GM21528 (cell line): ENCODE data around the gene NOS2.
"Not testable (repeated sequence)": the region's sequence is repeated elsewhere in the genome, so short reads cannot be mapped to it uniquely, and the experiment has no call there.

ENCODE experiments used
- ATAC-seq: cut with Tn5 transposase; IDR thresholded peaks from one replicate; pipeline ENCODE4 v1.9.1; 2021; ENCODE audit warnings: mild to moderate bottlenecking, moderate library complexity; ENCODE audit not compliant: unreplicated experiment, low FRiP score

NOS2 gene

DNA sequence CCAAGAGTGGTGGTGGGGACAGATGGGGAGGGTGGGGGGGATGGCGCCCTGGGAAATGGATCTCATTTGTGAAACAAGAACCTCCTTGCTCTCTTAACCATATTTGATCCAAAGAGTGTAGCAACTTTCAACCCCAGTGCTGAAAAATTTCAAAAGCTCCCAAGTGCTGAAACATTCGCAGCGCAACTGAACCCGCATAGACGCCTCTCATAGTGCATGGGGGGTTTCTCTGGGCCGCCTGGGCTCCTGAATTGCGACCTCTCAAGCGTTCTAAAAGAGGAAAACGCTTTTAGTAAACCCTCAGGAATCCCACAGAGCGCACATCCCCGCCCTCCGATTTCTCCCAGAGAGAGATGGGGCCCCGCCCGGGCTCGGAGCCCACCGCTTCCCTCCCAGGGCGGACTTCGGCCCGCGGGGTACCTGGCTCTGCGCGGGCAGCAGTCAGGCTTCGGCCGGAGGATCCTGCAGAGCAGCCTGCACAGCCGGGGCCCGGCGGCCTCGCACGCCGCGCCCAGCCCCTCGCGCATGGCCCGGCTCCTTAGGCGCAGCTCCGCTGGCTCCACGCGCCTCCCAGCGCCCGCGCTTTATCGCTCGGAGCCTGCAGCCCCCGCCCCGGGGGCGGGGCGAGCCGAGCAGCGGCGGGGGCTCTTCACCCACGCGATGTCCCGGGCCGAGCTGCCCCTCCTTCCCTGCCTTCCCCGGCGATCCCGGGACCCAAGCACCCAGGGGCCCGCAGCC is 7.0 kb downstream of the NOS2 start:
- no peak for ATAC-seq

DNA sequence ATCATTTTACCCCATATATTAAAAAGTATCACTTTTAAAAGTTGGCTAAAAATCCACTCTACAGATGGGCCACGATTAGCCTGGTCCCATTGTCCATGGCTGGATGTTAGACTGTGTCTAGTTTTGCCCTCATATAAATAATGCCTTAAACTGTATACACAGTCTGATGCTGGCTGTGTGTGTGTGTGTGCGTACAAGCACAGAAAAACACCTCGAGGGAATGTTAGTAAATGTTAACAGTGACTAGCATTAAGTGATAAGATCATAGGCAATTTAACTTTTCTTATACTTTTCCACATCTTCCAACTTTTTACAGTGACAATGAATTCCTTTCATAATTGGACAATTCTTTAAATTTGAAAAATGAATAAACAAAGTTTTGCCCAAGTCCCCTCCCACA is 8.2 kb downstream of the NOS2 start:
- ATAC-seq, result no peak

DNA sequence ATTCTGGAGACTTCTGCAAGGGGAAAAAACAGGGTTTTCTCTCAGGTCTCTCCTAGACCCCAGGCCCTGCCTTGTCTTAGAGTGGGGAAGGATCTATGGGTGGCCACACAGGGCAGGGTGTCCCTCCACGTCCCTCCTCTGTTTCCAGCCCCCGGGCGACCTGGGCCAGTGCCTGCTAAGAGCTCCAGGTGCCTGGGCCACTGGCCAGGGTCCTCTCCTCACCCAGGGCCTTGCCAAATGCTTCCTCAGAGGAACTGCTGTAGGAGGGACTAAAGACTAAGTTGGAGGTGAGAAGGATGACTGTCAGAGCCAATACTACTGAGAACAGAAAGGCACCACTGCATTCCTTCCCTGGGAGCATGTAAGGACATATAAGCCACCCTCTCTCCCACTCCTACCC is 11.4 kb downstream of the NOS2 start:
- no peak for ATAC-seq

DNA sequence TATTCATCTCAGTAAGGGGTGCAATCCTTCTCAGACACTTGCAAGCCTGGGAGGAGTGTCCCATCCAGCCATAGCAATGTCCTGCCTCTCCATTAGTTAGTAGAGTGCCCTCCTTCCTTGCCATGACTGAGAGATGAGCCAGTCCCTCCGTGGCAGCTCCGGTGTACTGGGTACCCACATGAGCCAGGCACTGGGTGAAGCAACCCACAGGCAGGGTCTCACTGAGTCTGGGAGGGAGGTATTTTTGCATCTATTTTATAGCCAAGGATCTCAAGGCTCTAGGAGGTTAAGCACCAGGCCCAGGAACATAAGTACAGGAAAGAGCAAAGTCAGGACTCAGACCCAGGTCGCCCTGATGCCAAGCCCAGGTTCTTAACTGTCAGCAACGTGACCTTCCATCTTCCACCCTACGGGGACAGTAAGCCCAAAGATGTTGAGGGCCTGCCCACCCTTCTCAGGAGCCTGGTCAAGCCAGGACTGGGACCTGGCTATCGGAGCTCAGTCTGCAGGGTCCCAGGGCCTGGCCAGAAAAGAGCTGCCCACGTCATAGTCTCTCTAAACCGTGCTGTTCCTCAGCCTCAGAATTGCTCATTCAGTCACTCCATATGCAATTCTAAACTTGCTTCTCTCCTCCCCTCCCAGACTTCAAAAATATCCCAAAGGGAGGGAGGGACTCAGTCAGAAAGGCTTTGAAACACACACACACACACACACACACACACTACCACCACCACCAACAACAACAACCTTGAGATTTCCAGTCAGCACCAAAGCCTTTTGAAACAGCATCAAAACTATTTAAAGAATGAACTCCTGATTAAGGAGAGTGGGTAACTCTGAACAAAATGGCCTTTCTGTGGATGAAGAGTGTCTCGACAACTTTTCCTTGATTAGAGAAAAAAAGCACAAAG is 16.6 kb downstream of the NOS2 start:
- ATAC-seq, result no peak

DNA sequence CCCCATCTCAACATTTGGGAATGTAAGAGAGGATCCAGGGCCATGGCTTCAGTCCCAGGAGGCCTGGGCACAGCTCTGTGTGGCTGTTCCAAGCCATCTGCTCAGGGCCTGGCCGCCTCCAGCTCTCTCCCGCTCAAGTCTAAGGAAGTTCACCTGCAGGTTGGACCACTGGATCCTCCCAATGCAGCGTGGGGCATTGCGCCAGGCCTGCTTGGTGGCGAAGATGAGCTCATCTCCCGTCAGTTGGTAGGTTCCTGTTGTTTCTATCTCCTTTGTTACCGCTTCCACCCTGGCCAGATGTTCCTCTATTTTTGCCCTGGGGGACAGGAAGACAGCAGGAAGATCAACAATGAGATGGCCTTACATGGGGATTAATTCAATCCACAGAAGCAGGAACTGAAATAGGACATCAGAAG is 17.5 kb downstream of the NOS2 start:
- ATAC-seq, result no peak

DNA sequence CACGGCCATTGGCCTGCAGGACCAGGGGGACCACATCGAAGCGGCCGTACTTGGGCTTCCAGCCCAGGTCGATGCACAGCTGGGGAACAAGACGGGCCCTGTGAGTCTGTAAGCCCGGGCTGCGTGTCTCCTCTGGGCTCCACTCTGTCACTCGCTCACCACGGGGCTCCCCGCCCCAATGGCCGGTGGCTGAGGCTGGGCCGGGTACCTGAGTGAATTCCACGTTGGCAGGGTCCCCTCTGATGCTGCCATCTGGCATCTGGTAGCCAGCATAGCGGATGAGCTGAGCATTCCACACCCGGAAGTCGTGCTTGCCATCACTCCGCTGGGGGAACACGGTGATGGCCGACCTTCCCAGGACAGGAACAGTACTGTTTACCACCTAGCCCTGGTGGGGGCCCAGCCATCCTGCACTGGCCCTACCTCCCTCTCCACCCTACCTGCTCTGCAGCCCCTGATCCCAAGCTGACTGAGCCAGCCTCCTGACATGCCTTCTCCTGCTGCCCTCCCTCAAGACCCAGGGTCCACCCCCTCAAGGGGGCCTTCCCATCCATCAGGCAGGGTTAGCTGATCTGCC is 19.4 kb downstream of the NOS2 start:
- ATAC-seq, result no peak

DNA sequence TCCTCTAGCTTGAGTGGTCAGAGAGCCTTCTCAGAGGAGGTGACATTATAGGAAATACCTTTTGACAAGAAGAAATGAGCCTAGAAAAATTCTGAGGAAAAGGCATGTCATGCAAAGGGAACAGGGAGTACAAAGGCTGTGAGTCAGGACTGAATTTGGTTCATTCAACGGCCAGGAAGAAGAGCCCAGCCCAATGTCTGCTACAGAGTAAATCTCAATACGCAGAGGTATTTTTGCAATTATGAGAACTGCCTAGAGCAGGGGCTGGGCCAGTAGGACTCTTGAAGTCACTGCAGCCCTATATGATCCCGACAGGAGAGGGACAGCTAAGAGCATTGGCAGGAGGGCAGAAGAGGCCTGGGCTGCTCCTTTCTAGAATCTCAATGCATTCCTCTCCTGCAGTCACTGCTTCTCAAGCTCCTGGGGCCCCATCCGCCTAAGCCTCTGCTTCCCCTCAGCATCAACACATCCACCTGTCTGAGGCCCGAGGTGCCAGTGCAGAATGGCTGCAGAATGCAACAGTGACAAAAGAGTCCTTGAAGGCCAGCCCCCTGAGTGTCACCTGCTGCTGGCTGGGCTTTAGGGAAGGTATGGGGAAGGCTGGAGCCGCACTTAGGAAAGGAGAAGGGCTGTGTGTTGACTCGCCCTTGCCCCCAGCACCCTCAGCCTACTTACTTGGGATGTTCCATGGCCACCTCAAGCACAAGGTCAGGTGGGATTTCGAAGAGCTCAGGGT is 20.1 kb downstream of the NOS2 start:
- ATAC-seq, result no peak

DNA sequence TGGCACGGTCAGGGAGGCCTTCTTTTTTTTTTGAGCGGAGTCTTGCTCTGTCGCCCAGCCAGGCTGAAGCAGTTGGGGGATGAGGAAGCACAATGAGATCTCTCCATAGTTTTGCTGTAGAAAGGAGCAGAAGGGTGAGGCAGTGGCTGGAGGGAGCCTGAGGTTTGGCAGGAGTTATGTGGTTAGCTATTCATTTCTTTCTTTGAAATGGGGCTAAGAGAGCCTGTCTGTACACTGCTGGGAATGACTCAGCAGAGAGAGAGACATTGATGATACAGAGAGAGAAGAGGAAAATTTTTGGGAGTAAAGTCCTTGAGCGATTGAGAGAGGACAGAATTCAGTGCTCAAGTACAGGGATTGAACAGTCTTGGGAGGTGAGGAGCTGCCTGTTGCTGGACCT is 22.1 kb downstream of the NOS2 start:
- ATAC-seq, result no peak

DNA sequence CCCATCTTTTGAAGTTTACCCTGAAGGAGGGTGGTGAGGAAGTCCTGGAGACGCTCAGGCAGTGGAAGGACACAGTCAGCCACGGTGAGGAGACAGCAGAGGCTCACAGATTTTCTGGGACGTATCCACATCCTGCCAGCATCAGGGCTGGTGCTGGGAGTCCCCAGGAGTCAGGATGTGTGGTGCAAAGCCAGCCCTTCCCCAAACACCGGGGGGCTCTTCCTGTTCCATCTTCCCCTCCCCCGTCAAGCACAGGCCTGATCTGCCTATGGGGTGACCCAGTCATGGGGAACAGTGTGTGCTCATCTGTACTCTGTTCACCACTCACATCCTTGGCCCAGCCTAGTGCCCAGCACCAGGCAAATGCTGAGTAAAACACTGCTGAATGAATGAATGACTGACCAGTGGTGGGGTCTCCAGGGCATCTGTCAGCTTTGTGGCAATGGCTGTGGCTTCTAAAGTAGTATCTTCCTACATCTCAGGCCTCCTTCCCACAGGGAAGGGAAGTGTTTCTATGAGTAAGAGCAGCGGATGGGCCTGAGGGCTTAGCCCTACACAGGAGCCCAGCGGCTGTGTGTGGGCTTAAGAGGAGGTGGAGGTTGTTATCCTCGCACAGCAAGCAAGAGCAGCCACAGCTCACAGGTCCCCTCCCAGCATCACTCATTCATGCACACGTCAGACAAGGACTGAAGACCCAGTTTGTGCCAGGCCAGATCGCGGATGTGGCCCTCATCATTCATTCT is 23.3 kb downstream of the NOS2 start:
- no peak for ATAC-seq

DNA sequence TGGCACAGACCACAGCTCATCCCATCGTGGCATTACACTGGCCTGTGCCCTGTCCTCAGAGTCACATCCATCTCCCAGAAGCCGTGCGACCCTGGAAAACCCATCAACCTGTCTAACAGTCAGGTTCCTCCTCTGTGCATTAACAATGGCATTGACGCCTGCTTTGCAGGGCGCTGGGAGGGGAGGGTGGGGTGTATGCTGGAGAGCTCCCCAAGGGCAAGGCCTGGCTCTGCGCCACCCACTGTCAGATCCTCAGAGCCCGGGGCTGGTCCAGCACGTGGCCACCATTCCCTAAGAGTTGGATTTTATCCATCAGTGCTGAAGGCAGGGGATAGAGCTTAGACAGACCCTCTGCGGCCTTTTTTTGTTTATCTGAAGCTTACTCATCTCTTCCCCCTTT is 28.7 kb downstream of the NOS2 start:
- no peak for ATAC-seq

DNA sequence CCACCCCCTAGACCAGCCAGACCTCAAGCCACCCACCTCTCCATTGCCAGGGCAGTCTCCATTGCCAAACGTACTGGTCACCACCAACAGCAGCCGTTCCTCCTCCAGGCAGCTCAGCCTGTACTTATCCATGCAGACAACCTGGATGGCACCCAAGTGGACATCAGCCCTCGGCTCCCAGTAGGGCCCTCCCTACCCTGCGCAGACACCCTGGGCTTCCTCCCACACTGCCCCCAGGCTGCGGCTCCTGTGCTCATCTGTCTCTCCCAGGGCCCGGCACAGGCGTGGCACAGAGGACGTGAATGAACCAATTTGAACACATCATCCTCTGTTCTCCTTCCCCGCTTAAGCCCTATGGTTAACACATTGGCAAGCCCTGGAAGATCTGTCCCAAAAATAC is 29.5 kb downstream of the NOS2 start:
- no peak for ATAC-seq

DNA sequence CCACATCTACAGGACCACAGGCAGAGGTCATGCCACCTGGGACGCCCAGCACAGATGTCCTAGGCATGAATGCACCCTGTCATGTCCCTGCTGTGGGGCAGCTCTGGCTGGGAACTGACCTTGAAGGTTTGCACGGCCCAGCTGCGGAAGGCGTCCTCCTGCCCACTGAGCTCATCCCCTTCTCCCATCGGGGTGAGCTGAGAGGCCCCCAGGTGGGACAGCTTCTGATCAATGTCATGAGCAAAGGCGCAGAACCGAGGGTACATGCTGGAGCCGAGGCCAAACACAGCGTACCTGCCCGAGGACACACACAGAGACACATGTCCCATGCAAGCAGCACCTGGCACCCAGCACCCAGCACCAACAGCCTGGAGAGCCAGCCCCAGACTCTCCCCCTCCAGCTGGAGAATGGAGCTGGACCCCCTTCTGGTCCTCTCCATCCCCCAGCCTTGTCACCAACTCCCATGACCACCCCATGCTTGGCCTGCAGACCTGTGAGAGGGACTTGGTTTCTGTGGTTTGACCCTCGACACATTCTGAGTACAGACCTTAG is 31.4 kb downstream of the NOS2 start:
- ATAC-seq, result no peak

DNA sequence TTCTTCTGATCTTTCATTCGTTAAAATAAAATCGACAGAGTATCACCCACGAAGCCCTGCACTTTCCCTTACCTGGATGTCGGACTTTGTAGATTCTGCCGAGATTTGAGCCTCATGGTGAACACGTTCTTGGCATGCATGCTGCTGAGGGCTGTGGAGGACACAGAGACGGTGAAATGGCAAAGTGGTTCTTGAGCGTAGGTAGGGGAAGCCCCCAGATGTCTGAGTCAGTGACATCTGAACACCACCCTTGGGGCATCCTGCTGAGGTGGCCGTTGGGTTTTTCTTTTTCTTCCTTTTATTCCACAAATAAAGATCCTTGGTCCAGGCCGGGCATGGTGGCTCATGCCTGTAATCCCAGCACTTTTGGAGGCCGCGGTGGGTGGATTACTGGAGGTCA is 33.9 kb downstream of the NOS2 start:
- ATAC-seq, result no peak

DNA sequence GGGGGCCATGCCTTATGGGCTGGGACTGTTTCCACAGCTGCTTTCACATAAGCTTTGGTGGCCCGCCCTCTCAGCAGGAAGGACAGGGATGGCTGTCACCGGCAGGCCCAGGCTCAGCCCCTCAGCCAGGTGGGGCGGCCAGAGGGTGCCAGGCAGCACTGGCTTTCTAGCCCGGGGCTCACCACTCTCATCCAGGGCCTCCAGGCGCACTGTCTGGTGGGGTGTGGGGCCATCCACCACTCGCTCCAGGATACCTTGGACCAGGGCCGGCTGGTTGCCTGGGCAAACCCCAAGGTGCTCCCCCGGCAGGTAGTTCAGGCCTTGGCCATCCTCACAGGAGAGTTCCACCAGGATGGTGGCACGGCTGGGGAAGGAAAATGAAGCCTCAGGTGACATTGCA is 35.0 kb downstream of the NOS2 start:
- ATAC-seq, result no peak

DNA sequence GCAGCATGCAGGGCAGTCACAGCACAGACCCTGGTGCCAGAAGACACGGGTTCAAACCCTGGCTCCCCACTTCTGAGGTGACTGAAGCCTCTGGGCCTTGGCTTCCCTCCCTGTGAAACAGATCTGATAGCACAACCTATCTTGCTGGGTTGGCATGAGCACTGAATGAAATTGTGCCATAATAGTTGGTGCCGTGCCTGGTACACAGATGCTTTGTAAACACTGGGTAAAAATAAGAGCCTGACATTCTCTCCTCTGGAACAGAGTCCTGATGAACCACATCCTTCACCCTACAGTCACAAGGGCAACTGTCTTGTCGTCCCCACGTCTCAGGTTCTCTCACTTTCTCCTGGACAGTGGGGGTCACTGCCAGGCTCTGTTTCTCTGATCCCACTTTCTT is 35.7 kb downstream of the NOS2 start:
- ATAC-seq, result no peak

DNA sequence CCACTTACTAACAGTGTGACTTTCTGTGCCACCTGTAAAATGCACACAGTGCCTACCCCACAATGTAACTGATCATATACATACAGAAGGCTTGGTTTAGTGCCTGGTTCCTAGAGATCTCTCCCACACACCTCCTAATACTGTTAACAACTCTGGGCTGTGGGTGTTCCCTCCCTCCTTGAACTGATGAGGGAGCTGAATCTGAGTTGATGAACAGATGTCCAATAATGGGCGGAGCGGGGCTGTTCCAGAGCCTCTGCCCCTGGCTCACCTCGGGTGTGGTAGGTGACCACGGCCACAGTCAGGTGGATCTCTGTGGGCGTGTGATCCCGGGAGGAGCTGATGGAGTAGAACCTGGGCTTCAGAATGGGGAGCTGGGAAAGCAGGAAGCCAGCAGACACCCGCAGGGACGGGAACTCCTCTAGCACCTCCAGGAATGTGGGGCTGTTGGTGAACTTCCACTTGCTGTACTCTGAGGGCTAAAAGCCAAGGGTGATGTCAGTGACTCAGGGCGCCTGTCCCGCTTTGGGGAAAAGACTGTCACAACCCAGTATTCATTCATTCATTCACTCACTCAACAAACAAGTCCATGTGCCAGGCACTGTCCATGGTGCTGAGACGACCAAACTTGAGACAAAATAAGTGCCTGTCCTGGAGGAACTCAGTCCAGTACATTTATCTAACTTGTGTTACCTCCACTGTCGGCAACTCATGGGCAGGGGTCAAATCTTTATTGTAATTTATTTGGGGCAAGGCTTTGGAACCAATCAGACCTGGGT is 37.6 kb downstream of the NOS2 start:
- ATAC-seq, result no peak

DNA sequence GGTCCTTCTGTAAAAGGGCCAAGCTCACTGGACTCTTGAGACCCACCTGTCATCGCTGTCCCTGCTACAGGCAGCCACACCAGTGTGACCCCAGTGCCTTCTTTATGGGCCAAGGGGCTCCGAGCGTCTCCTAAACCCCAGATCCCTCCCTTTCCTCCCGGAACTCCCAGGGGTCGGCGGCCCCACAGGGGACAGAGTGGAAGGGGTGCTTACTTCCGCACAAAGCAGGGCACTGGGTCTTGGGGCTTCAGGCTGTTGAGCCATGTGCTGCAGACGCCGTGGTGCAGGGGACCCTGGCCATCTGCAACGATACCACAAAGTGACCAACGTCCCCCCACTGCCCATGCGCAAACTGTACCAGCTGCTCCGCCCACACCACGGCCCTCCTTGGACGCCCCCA is 39.4 kb downstream of the NOS2 start:
- ATAC-seq, result not testable (repeated sequence)

DNA sequence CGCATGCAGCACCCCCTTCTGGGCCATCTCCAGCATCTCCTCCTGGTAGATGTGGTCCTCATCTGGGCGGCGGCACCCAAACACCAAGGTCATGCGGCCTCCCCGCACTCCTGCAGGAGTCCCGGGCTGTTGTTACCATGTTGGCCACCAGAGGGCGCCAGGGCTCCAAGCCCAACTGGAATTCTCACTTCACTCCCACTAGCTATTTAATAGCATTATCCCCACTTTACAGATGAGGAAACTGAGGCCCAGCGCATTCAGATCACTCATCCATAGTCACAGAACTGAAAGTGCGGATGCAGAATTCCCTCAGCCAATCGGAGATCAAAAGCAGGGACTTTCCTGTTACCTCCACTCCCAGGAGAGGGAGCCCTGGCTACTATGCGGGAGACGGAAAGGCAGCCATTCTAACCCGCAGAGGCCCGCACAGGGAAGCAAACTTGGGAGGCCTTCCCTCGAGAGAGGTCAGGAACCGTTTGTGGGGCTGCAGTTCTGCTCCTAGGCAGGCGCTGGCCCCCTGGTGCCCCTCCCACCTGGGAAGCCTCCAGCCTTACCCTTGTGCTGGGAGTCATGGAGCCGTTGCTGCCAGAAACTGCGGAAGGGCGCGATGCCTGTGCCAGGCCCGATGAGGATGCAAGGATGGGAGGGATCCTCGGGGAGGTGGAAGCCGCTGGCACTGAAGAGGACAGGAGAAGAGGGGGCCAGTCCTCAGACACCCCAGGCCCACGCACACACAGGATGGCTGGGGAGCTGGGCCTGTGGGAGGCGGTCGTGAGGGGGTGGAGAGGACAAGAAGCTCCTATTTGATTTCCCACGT is 40.1 kb downstream of the NOS2 start:
- ATAC-seq, result no peak
